GM12875 (cell line): ENCODE measurements around the gene WDR88.
"Not testable (repeated sequence)": the region's sequence is repeated elsewhere in the genome, so short reads cannot be mapped to it uniquely, and the experiment has no call there.

Experiments used
- H3K4me3 ChIP-seq: one replicate; pipeline ENCODE4 v1.5.1; 2011; ENCODE audit warnings: low read depth, low read length, control low read depth
- TF ChIP-seq, protein P1 (sequence below): IDR thresholded peaks from 2 replicates; pipeline ENCODE4 v1.5.1; 2011; ENCODE audit warnings: low read depth, mild to moderate bottlenecking, control low read depth, inconsistent platforms, low read length, moderate library complexity, borderline replicate concordance; ENCODE audit not compliant: insufficient read depth

The WDR88 gene

DNA sequence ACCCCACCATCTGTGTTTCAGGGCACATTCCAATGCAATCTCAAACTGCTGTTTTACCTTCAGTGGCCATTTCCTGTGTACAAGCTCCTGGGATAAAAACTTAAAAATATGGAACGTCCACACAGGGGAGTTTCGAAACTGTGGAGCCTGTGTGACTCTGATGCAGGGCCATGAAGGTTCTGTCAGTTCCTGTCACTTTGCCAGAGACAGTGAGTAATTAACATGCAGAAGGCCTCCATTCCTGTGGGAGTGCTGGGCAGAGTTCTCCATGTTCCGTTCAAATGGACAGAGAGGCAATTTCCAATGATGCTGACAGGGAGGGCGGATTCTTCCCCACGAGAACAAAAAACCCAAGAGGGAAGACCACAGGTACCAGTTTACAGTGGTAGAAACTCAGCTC, 24.4 kb downstream of the WDR88 start:
- H3K4me3 ChIP-seq: no peak overlapping the region
- TF ChIP-seq, protein P1, sequence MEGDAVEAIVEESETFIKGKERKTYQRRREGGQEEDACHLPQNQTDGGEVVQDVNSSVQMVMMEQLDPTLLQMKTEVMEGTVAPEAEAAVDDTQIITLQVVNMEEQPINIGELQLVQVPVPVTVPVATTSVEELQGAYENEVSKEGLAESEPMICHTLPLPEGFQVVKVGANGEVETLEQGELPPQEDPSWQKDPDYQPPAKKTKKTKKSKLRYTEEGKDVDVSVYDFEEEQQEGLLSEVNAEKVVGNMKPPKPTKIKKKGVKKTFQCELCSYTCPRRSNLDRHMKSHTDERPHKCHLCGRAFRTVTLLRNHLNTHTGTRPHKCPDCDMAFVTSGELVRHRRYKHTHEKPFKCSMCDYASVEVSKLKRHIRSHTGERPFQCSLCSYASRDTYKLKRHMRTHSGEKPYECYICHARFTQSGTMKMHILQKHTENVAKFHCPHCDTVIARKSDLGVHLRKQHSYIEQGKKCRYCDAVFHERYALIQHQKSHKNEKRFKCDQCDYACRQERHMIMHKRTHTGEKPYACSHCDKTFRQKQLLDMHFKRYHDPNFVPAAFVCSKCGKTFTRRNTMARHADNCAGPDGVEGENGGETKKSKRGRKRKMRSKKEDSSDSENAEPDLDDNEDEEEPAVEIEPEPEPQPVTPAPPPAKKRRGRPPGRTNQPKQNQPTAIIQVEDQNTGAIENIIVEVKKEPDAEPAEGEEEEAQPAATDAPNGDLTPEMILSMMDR: no peak

DNA sequence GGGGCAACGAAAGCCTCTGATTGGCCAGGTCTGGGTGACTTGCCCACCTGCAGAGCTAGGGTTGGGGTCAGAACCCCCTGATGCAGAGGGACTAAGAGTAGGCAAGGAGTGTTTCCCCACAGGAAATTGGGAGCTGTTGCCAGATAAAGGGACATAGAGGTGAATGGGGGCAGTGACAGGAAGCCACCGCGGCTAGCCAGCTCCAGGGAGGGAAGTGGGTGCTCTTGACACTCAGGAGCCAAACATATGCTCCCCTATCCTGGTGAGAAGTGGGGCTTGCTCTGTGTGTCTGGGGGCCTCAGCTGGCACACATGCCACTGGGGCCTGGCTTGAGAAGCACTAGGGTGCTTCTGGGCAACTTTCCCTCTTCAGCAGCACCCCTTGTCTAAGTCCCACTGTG, 26.0 kb downstream of the WDR88 start:
- no peak overlapping the region for H3K4me3 ChIP-seq
- TF ChIP-seq, protein P1: no peak

DNA sequence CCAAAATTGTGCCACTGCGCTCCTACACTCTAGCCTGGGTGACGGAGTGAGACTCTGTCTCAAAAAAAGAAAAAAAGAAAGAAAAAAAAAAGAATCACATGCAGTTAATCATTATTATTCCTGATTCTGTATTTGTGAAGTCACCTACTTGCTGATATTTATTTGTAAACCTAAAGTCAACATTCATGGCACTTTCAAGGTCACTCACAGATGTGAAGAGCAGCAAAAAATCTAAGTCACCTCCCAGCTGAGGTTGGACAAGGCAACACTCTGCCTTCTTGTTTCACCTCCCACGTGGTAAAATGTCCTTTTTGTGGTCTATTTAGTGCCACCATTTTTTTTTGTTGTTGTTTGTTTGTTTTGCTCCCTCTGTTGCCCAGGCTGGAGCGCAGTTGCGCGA, 26.5 kb downstream of the WDR88 start:
- H3K4me3 ChIP-seq: no peak overlapping the region
- TF ChIP-seq, protein P1: no peak

DNA sequence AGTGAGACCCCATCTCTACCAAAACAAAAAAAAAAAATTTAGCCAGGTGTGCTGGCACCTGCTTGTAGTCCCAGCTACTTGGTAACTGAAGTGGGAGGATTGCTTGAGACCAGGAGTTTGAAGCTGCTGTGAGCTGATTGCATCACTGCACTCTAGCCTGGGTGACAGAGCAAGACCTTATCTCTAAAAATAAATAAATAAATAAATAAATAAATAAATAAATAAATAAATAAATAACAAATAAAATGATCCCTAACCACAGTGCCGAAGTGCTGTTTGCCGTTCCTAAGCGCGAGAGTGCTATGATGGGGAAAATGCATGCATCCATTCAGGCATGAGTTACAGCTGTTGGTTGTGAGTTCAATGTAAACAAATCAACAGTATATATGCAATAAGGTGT, 27.2 kb downstream of the WDR88 start:
- H3K4me3 ChIP-seq: no peak overlapping the region
- TF ChIP-seq, protein P1: no peak

DNA sequence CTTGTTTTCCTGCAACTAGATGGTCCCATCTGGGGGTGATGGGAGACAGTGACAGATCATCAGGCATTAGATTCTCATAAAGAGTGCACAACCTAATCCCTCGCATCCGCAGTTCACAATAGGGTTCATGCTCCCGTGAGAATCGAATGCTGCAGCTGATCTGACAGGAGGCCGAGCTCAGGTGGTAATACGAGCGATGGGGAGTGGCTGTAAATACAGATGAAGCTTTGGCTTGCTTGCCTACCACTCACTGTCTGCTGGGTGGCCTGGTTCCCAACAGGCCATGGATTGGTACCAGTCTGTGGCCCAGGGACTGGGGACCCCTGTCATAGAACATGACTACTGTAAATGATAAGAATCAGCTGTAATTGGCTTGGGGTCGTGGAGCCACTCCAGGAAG, 28.0 kb downstream of the WDR88 start:
- TF ChIP-seq, protein P1: no peak
- H3K4me3 ChIP-seq: no peak overlapping the region

DNA sequence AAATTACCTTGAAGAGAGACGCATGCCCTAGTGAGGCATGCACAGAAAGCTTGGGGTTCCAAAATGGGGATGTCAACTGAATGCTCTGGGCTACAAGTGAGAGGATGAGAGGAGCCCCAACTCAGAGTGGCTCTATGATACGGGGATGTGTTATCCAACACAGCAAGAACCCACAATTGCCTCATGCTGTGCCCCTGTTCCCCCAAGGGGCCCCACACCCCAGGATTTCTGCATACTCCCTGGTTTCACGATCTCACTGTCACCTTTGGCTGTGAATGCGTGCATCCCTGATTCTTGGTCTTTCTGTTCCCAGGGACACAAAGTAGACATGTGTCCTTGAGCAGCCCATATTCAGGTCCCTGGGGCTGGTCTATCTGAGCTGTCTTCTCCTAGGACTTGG, 29.3 kb downstream of the WDR88 start:
- H3K4me3 ChIP-seq: no peak overlapping the region
- TF ChIP-seq, protein P1: no peak

DNA sequence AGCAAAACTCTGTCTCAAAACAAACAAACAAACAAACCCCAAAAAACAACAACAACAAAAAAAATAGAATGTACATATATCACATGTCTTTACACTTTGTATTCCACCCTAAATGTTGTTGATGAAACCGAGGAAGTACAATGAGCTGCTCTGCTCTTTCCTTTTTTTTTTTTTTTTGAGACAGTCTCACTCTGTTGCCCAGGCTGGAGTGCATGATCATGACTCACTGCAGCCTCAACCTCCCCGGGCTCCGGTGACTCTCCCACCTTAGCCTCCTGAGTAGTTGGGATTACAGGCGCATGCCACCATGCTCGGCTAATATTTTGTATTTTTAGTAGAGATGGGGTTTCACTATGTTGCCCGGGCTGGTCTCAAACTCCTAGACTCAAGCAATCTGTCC, 31.6 kb downstream of the WDR88 start:
- H3K4me3 ChIP-seq: no peak overlapping the region
- TF ChIP-seq, protein P1: no peak

DNA sequence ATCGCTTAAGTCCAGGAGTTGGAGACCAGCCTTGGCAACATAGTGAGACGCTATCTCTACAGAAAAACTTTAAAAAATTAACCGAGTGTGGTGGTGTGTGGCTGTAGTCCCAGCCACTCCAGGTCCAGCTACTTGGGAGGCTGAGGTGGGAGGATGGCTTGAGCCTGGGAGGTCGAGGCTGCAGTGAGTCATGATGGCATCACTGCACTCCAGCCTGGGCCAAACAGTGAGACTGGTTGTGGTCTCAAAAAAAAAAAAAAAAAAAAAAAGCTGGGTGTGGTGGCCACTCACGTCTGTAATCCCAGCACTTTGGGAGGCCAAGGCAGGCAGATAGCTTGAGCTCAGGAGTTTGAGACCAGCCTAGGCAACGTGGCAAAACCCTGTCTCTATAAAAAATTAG, 34.1 kb downstream of the WDR88 start:
- H3K4me3 ChIP-seq: not testable (repeated sequence)
